ENCODE measurements around the gene DCT. TPM values are rescaled to one million over a fixed set of nuclear protein-coding genes. Genes with fewer than 3 reads are reported as not detected.
A peak's percentile ranks its signal among the peaks of the same experiment; 100 is the strongest.

DCT gene
- total and polyA plus RNA-seq, 2 of the 4 experiments (the other 2 are of a cell fraction) = not detected

GRCh38 chr13:94480672-94481145 is 1.2 kb upstream of the DCT start:
- no peak overlapping the region for H2AK5ac ChIP-seq (ENCODE audit: low read depth, low read length)
- no peaks in the 10 kb centered on the region for H3K79me1 ChIP-seq (ENCODE audit: low read depth in 1 of 2, low read length in 2 of 2)
- H2AFZ ChIP-seq (replicated peaks; ENCODE audit: low read length, poor library complexity) = no peak overlapping the region
- no peak overlapping the region for H3K23ac ChIP-seq (ENCODE audit: low read depth, low read length)
- H3K4me3 ChIP-seq (ENCODE audit: insufficient read depth, low read depth, low read length) = no peak overlapping the region
- H2BK15ac ChIP-seq (ENCODE audit: low read depth, low read length) = no peak overlapping the region
- WGBS, 2 experiments (ENCODE audit: extremely low coverage in 2 of 2, insufficient read length in 1 of 2) = no CpG with 5 or more reads among the region's 3 CpGs
- no peak overlapping the region for H2BK20ac ChIP-seq (ENCODE audit: low read depth, low read length)
- H3K4me1 ChIP-seq (ENCODE audit: control insufficient read depth, insufficient read depth, low read length) = no peaks in the 10 kb centered on the region
- no peak overlapping the region for H2AK9ac ChIP-seq (replicated peaks; ENCODE audit: low read depth, low read length, poor library complexity)
- H3K27me3 ChIP-seq (ENCODE audit: control insufficient read depth, insufficient read depth, low read length) = peaks cover 3% of the 10 kb centered on the region
- no peak overlapping the region for H2BK120ac ChIP-seq (ENCODE audit: low read depth, low read length)
- no peak overlapping the region for H4K91ac ChIP-seq (ENCODE audit: insufficient read depth, low read depth, low read length)
- no peaks in the 10 kb centered on the region for H4K20me1 ChIP-seq (ENCODE audit: insufficient read depth, low read length)
- H3K9me3 ChIP-seq (ENCODE audit: control insufficient read depth, insufficient read depth, low read length) = no peaks in the 10 kb centered on the region
- H4K5ac ChIP-seq (ENCODE audit: low read depth, low read length) = no peak overlapping the region
- DNase-seq = peak; percentile 20
- intact Hi-C loops (cut with micrococcal nuclease) = no loop called here
- no peaks in the 10 kb centered on the region for H3K9me1 ChIP-seq (ENCODE audit: insufficient read depth, low read length)
- ChIA-PET POLR2A (ENCODE audit: unreplicated experiment) (no interaction called here), CTCF (no interaction called here)
- no peak overlapping the region for H3K4me2 ChIP-seq (ENCODE audit: low read depth, low read length)
- no peak overlapping the region for H3K27ac ChIP-seq (ENCODE audit: insufficient read depth, low read length)
- H4K8ac ChIP-seq (ENCODE audit: low read depth in 2 of 2, low read length in 2 of 2) = no peak overlapping the region
- in situ Hi-C loops (cut with MboI; ENCODE audit: low sequenced_read_pairs) = no loop called here
- dilution Hi-C loops (cut with HindIII; ENCODE audit: low sequenced_read_pairs, unreplicated experiment) = no loop called here
- no peaks in the 10 kb centered on the region for H3K36me3 ChIP-seq (ENCODE audit: control insufficient read depth, insufficient read depth, low read length)
- no peak for ATAC-seq (ENCODE audit: low read depth)
- no peak overlapping the region for H3K56ac ChIP-seq (ENCODE audit: extremely low read depth, insufficient read depth, low read length)
- no TSS peak for BruUV-seq (replicated peaks)
- H3K14ac ChIP-seq (replicated peaks; ENCODE audit: low read depth, low read length) = no peak overlapping the region
- H3K4ac ChIP-seq (ENCODE audit: low read depth, low read length) = no peak overlapping the region
- H3K18ac ChIP-seq (ENCODE audit: low read depth, low read length) = no peak overlapping the region
- H2BK5ac ChIP-seq (ENCODE audit: low read depth, low read length, poor library complexity, severe bottlenecking) = no peak overlapping the region
- 0 out of 2 replicates have a peak, but pooled peaks have one; percentile 36 for TF ChIP-seq CEBPB (IDR thresholded peaks at IDR 0.05; ENCODE audit: low read depth, low read length)
- no peak for TF ChIP-seq POLR2A (IDR thresholded peaks at IDR 0.05; ENCODE audit: low read depth, low read length)
- no peak overlapping the region for H3K9ac ChIP-seq (ENCODE audit: low read depth, low read length)

All from IMR-90 (cell line).